Kidney tubule cell (primary cell): ENCODE measurements around the gene LBX1.
A peak's percentile ranks its signal among the peaks of the same experiment; 100 is the strongest.

Experiments
- DNase-seq: peaks from one replicate; pipeline ENCODE4 v3.0.0-alpha.2; 2018; ENCODE audit warnings: low spot score

Gene LBX1

GRCh38 chr10:101229266-101230182 lies at the start of gene LBX1:
TSS of gene LBX1 (minus strand) at chr10:101229463. CDS start at chr10:101228815, 648 bp downstream.
- no peak for DNase-seq

- no peak for DNase-seq
These were observed 44.5 kb upstream of the LBX1 start for GRCh38 chr10:101273741-101274140.

- no peak for DNase-seq
These were observed 44.1 kb upstream of the LBX1 start for GRCh38 chr10:101273330-101273729.

- peak; percentile 67 for DNase-seq
These were observed 43.1 kb upstream of the LBX1 start for GRCh38 chr10:101272229-101272868.

- no peak for DNase-seq
These were observed 41.5 kb upstream of the LBX1 start for GRCh38 chr10:101270763-101271162.

- no peak for DNase-seq
These were observed 38.5 kb upstream of the LBX1 start for GRCh38 chr10:101267776-101268175.

GRCh38 chr10:101267290-101267680 lies 38.0 kb upstream of the LBX1 start:
- DNase-seq: no peak

GRCh38 chr10:101266381-101267289 lies 37.4 kb upstream of the LBX1 start:
- DNase-seq: no peak

GRCh38 chr10:101263150-101263752 lies 34.0 kb upstream of the LBX1 start:
- DNase-seq: no peak

GRCh38 chr10:101262147-101262546 lies 32.9 kb upstream of the LBX1 start:
- no peak for DNase-seq

GRCh38 chr10:101261702-101262101 lies 32.4 kb upstream of the LBX1 start:
- DNase-seq: no peak

- no peak for DNase-seq
These were observed 31.7 kb upstream of the LBX1 start for GRCh38 chr10:101260764-101261481.

GRCh38 chr10:101258179-101258885 lies 29.1 kb upstream of the LBX1 start:
- peak; percentile 12 for DNase-seq

GRCh38 chr10:101257491-101257890 lies 28.2 kb upstream of the LBX1 start:
- DNase-seq: no peak

GRCh38 chr10:101257084-101257483 lies 27.8 kb upstream of the LBX1 start:
- no peak for DNase-seq

GRCh38 chr10:101256387-101256786 lies 27.1 kb upstream of the LBX1 start:
- DNase-seq: no peak

- DNase-seq: no peak
These were observed 20.9 kb upstream of the LBX1 start for GRCh38 chr10:101250136-101250535.

GRCh38 chr10:101249171-101249581 lies 19.9 kb upstream of the LBX1 start:
- DNase-seq: no peak

GRCh38 chr10:101246639-101247038 lies 17.4 kb upstream of the LBX1 start:
- no peak for DNase-seq

- peak; percentile 40 for DNase-seq
These were observed 15.2 kb upstream of the LBX1 start for GRCh38 chr10:101244321-101245050.
